Measurements from ENCODE around the gene OR6S1.
A peak's percentile ranks its signal among the peaks of the same experiment; 100 is the strongest.
"Not testable (repeated sequence)": the region's sequence is repeated elsewhere in the genome, so short reads cannot be mapped to it uniquely, and the experiment has no call there.

OR6S1 gene

DNA sequence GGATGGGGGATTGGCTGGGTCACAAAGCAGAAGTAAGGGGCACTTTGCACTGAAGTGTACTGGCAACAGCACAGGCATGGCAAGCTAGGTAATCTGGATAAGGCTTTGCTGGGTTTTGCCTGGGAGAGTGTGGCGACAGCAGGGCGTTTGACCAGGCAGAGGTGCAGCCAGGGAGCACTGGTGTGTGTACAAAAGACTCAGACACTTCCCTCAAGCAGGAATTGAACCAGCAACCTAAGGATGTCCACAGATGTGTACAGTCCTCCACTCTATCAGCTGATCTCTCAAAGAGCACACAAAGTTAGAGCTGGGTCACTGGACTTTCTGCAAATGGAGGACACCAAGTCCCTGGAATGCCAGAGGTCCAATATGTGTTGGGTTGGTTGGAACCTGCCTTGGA lies 27.5 kb upstream of the OR6S1 start:
- DNase-seq: no peak

DNA sequence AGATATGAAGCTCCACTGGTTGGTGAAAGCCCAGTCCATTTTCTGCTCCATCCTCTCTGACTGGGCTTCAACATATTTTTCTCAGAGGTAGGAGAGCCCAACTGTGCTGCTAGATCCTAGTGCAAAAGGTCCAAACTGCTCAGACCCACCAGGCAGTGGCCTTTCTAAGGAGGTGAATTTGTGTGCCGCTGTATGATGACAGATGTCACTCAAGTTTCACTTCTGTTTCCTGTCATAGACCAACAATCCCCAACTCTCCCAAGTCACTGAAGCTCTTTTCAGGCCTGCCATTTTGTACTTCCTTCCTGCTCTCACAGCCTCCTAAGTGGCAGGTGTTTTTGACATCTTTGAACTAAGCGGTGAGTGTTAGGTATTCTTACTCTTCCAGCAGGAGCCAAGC lies 26.5 kb upstream of the OR6S1 start:
- DNase-seq: no peak

DNA sequence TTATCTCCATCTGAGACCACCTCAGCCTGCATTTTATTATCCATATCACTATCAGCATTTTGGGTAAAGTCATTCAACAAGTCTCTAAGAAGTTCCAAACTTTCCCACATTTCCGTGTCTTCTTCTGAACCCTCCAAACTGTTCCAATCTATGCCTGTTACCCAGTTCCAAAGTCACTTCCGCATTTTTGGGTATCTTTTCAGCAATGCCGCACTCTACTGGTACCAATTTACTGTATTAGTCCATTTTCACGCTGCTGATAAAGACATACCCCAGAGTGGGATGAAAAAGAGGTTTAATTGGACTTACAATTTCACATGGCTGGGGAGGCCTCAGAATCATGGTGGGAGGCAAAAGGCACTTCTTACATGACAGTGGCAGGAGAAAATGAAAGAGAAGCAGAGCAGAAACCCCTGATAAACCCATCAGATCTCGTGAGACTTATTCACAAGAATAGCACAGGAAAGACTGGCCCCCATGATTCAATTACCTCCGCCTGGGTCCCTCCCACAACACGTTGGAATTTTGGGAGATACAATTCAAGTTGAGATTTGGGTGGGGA lies 25.0 kb upstream of the OR6S1 start:
- not testable (repeated sequence) for DNase-seq

DNA sequence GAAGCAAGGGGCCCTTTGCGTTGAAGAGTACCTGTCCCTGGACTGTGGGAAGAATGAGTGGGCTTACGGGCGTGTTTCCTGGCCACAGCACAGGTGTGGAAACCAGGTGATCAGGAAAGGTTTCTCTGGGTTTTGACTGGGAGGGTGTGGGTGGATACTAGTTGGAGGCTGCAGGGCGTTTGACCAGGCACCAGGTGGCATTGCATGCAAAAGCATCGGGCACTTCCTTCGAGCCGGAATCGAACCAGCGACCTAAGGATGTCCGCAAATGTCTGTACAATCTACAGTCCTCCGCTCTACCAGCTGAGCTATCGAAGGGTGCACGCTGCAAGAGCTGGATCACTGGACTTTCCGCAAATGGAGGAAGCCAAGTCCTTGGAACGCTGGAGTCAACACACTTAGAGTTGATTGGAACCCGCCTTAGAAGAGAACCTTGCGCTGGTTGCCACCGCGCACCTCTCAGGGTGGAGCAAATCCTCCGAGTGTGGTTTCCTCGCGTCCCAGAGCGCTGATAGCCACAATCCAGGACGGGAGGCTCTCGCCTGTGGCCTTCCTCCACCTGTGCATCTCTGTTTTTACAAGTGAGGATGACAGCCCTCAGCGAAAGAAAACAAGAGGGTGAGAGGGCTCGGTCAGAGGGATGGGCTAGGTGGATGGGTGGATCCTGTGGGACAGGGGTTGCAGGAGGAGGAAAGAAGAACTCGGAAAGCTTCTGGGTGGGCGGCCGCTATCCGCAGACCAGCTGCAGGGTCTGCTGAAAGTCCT lies 21.7 kb upstream of the OR6S1 start:
- peak; percentile 71 for DNase-seq

DNA sequence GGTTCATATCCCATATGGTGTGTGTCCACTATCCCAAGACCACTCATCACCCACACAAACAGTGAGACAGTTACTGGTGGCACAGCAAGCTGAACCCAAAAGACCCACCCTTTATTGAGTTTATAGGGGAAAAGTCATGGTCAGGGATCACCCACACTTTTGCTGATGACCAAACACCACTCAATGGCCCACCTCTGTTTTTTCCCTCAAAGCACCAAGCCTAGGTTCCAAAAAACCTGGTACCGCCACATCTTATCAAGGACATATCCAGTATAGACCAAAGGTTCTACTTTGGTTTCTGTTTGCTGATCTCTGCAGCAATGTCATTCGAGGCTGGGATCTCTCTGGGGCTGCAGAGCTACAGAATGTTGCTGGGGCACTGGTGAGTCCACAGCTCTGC lies 19.7 kb upstream of the OR6S1 start:
- DNase-seq: no peak

DNA sequence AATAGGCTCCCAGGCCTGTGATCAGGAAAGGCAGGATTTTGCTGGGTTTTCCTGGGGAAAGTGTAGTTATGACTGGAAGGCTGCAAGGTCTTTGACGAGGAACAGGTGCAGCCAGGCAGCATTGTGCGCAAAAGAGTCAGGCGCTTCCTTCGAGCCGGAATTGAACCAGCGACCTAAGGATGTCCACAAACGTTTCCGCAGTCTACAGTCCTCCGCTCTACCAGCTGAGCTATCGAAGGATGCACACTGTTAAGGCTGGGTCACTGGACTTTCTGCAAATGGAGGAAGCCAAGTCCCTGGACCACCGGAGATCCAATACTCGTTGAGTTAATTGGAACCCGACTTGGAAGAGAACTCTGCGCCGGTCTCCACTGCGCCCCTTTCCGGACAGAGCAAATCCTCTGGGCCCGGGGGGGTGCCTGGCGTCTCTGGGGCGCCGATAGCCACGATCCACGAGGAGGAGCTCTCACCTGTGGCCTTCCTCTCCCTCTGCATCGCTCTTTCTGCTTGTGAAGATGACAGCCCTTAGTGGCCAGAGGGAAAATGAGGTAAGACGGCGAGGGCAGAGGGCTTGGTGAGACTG lies 18.4 kb upstream of the OR6S1 start:
- no peak for DNase-seq

DNA sequence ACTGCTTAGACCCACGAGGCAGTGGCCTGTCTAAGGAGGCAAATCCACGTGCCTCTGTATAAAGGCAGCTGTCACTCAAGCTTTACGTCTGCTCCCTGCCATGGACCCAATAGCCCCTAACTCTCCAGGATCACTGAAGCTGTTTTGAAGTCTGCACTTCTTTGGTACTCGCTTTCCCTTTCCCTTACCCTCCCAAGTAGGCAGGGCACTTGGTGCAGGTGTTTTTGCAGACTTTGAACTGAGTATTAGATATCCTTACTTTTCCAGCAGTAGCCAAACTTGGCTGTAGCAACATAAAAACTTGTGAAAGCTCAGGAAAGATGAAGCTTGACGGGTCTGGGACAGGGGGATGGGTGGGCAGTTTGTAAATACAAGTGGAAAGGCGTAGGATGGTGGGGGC lies 17.8 kb upstream of the OR6S1 start:
- DNase-seq: no peak

DNA sequence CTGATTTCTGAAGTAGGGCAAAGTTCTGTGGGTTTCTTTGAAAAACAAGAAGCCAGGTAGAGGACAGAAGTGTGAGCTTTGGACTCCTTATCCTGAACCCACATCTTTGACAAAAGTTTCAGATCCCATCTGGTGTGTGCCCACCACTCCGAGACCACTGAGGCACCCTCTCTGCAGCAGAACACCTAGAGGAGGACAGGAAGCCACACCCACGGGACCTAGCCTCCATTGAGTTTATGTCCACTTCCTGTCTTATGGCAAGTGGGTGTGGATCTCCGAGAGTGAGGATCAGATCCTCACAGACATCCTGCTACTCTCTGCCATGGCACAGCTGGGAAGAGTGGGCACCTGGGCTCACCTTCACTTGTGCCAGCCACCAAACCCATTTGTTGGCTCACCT lies 16.8 kb upstream of the OR6S1 start:
- no peak for DNase-seq

DNA sequence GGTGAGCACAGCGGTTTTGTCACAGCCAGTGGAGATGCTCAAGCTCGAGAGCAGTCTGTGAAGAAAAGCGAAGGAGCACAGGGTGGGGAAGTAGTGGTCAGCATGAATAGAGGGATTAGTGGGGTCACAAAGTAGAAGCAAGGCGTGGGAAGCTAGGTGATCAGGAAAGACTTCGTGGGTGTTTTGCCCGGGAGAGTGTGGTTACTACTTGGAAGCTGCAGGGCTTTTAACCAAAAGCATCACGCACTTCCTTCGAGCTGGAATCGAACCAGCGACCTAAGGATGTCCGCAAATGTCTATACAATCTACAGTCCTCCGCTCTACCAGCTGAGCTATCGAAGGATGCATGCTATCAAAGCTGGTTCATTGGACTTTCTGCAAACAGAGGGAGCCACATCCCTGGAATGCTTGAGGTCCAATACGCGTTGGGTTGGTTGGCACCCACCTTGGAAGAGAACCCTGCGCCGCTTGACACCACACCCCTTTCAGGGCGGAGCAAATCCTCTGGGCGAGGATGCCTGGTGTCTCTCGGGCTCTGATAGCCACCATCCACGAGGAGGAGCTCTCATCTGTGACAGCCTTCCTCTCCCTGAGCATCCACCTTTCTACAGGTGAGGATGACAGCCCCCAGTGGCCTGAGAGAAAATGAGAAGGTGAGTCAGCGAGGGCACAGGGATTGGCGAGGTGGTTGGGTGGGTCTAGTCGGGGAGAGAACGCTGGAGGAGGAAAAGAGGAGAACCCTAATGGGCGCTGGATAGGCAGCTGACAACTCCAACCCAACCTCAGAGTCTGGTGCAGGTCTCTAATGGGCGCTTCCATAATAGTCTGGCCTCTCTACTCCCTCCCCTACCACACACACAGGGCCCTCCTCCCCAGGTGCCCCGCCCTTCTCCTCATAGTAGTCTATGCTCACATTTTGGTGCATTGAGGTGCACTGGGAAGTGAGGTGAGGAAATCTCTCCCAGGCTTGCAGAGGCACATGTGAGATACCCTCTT lies 16.0 kb upstream of the OR6S1 start:
- DNase-seq: no peak

DNA sequence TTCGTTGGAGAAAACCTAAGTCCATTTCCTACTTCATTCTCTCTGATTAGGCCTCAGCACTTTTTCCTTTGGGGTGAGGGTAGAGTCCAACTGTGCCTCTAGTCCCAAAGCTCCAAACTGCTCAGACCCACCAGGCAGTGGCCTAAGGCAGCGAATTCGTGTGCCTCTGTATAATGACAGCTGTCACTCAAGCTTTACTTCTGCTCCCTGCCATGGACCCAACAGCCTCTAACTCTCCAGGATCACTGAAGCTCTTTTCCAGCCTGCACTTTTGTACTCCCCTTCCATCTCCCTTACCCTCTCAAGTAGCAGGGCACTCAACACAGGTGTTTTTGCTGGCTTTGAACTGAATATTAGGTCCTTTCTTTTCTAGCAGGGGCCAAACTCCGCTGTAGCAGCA lies 14.8 kb upstream of the OR6S1 start:
- no peak for DNase-seq

DNA sequence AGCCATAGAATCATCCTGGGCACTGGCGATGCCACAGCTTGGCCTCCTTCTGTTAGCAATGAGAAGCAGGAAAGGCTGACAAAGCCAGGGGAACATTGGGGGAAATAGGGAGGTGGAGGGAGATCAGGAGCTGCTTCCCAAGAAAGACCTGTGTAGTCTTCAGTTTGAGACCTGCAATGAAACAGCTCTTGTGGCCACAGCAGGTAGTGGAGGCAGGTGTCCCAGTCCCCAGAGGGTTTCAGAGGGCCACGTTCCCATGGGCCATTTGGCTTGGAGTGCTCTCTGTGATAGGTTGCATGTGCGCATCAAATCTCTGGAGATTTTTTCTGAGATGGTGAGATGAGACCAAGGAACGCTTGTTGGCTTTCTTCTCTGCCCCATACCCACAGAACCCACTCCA lies 14.4 kb upstream of the OR6S1 start:
- DNase-seq: no peak

DNA sequence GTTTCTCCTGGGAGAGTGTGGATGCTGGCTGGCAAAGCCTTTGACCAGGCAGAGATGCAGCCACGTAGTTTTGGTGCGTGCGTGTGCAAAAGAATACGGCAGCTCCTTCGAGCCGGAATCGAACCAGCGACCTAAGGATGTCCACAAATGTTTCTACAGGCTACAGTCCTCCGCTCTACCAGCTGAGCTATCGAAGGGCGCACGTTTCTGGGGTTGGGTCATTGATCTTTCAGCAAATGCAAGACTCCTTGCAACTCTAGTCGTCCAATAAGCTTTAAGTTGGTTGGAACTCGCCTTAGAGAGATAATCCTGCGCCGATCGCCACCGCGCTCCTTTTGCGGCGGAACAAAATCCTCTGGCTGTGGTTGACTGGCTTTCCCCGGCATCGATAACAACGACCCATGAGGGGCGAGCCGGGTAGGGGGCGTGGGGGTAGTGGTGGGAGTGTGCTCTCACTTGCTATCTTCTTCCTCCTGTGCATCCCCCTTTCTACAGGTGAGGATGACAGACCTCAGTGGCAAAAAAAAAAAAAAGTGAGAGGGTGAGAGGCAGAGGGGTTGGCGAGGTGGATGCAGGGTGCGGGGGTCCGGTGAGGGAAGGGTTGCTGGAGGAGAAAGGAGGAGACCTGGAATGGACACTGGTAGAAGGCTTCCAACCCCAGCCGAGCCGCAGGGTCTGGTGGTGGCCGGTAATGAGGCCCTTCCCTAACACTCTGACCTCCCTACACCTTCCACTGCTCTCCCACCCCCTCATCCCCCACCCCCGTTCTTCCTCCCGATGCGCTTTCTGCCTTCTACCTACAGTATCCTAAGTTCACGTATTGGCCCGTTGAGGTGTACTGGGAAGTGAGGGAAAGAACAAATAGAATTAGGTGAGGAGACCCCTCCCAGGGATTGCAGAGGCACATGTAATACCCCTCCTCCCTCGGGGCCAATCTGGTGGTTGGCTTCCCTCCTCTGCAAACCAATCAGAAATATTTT lies 11.8 kb upstream of the OR6S1 start:
- peak; percentile 51 for DNase-seq

DNA sequence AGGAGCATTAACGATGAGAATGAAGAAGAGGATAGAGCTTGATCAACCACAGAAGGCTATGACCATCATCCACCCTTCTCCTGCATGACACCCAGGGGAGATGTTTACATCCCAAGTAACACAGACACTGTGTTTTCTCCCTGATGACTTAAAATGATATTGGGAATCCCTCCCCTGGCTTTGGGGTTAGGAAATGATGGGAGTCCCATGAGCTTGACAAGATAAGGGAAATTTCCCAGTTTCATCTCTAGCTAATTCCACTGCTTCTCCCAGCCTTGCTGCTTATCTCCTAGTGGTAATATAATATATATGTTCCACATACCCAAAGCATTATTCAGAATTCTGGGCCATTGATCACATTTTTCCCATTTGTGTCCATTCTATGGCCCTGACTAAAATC lies 4.0 kb upstream of the OR6S1 start:
- no peak for DNase-seq

DNA sequence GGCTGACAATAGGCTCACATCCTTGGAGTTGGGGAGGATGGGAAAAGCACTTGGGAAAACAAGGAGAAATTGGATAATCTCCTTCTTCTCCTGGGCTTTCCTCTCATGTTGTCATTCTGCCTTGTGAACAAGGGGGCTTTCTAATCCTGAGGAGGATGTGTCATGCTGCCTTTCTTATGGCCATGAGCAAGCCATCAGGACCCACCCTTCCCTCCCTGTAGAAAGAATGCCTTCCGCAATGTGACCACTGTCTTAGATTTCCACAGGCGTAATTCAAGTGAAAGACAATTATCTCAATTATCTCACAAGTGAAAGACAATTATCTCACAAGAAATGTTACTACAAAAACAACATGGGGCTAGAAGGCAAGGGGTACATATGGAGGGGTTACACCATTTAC lies 3.0 kb upstream of the OR6S1 start:
- DNase-seq: no peak

DNA sequence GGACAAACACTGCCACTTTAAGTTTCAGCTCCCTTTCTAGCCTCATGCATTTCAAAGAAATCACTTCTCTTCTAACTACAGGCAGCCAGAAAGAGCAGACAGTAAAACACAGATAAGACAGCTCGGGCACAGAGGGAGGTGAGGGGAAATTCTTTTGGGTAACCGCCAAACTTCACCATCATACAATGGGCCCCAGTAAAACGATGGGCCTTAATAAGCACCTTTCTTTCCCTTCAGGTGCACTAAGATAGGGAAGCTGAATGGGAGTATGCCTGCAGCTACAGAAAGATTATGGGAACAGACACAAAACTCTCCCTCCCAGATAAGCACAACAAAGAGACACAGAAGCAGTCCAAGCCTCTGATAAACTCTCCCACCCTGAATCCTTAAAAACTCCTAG lies 1.3 kb upstream of the OR6S1 start:
- DNase-seq: not testable (repeated sequence)

DNA sequence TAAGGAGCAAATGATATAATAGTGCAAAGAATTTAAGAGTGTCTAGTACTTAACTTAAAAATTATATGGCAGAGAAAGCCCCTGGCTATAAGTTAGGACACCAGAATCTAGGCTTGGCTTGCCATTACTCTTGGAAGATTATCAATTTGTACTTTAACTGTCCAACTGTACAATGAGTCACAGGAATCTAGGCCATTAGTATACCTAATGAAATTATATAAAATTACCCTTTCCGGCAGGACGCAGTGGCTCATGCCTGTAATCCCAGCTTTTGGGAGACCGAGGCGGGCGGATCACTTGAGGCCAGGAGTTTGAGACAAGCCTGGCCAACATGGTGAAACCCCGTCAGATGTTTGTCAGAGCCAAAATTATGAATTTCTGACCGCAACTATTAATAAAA lies 691 bp upstream of the OR6S1 start:
- no peak for DNase-seq

DNA sequence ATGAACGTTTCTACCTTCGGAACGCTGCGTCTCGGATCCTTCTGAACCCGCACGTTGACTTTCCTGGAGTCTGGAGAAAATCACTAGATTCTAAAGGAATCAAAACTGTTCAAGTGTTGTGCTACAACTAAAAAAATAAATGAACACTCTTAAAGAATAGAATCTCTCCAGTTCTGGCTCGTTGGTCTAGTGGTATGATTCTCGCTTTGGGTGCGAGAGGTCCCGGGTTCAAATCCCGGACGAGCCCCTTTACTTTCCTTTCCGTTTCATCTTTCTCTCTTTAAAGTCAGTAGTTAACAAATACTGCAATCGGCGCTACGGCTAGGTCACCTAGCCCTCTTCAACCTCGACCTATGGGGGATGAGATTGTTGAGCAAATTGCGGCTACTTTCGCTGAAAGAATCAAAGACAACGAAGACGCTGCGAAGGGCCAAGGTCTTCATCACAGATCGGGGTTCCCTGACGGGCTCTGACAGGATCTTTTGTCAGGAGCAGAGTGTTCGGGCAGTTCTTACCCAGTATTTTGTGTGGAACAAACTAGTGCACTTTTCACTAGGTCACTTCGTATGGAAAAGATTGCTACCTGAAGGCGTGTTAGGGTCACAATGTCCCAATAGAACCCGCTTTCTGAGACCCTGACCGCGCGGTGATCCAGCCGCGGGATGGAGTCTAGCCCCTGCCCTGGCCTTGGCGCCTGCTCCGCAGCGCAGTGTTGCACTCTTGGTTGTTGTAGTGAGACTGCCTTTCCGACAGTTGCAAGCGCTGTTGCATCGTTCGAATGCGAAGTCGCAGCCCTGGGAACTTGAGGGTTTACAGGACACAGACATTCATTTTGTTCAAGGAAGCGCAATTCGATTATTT lies 8.4 kb downstream of the OR6S1 start:
- peak; percentile 63 for DNase-seq

DNA sequence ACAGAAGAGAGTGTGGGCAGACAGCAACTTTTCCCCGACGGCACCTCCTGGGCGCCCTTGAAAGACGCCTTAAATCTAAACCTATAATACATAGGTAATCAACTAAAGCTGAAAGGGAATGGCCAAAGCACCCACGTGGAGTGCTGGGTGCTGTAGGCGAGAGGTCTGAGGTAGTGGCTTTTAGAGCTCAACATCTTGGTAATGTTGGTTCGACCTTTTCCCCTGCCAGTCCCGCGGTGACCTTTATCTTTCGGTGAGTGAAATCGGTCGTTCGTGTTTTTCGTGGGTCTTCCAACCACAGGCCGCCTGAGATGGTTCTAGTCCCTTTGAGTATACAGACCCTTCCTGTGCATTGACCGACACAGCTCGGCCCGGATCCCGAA lies 9.1 kb downstream of the OR6S1 start:
- no peak for DNase-seq

DNA sequence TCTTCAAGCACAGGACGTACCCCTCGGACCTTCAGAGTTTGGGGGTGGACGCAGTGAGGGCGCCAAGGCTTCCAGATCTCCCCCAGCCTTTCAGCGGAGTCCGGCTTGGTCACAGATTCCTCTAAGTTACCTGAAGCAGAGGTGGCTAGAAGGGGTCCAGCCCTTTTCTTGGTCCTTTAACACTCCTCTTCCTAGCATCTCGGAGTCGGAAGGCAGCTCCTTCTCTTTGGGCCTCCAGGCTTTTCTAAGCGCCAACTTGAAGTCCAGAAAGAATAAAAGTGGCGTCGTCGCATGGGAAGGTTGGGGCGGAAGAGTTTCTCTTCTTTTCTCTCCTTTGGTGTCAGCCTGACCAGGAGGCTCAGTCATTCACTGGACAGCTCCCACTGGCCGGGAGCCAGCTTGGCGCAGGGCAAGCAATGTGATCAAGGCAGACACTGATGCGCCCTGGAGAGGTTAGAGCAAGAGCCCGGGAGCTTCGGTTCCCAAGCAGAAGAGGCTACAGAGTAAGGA lies 9.6 kb downstream of the OR6S1 start:
- no peak for DNase-seq

DNA sequence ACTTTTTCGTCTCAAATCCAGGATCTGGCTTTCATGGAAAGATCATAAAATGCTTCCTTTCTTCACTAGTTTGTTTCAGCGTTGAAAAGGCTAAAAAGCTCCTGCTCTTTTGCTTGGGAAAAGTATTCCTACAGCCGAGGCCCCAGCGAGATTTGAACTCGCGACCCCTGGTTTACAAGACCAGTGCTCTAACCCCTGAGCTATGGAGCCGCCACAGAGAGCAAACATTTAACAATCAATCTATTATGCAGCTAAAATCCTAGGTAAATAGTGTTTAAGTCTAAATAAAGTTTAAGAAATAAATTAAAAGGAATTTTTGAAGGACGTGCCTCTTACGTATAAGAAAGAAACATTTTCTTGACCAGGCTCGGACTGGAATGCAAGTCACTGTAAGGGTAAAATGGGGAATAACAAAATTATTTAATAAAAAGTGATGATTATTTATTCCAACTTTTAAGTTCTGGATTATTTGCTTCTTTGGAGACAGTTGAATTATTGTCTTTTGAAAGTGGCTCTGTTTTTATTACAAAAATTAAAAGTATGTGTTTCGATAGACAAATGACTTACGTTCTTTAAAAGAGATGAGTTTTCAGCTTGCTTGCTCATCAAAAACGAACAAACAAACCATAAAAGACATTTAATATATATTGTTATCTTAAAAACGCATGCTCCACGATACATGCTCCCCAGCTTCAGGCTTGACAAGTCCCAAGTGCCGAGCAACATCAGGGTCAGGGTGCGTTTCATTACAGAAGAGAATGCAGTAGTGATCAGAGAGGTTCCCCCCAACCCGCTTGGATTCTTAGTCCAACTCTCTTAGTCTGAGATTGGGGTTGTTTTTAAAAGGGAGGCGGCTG lies 10.2 kb downstream of the OR6S1 start:
- DNase-seq: peak; percentile 57

Measured in stimulated activated CD4-positive, alpha-beta T cell treated with anti-CD3 and anti-CD28 coated beads, Interleukin-12 subunit alpha, Interleukin-12 subunit beta, amount 100 ng/mL, for 4 hours (primary cell).